Spleen (tissue), 13 donors: ENCODE data around the gene RIMS4. TPM values are rescaled to one million over a fixed set of nuclear protein-coding genes. Genes with fewer than 3 reads are reported as not detected.

Experiments
- DNase-seq: peaks from one replicate; pipeline ENCODE4 v3.0.0-alpha.2; 2020
- H3K27ac ChIP-seq, 8 donors: fragments of 200-600 bp; sonication (generic) in 7 of 8; 1 replicate in 4 of 8; 2 replicates in 4 of 8; pipeline versions ENCODE4 v1.5.0 to v1.8.0; 2016 to 2021; ENCODE audit warnings: inconsistent platforms in 4 of 8, mild to moderate bottlenecking in 4 of 8, moderate library complexity in 1 of 8
- H3K27me3 ChIP-seq, 7 donors: fragments of 200-600 bp; sonication (generic) in 6 of 7; replicated peaks in 1 of 7; 1 replicate in 4 of 7; 2 replicates in 3 of 7; pipeline versions ENCODE4 v1.5.0 to v1.8.0; 2016 to 2021; ENCODE audit warnings: inconsistent platforms in 3 of 7, mild to moderate bottlenecking in 1 of 7
- H3K36me3 ChIP-seq, 6 donors: fragments of 200-600 bp; sonication (generic) in 5 of 6; 1 replicate in 4 of 6; 2 replicates in 2 of 6; pipeline versions ENCODE4 v1.5.0 to v1.8.0; 2016 to 2021; ENCODE audit warnings: inconsistent platforms in 2 of 6
- H3K4me1 ChIP-seq, 6 donors: fragments of 200-600 bp; sonication (generic) in 5 of 6; 1 replicate in 3 of 6; 2 replicates in 3 of 6; pipeline versions ENCODE4 v1.5.0 to v1.8.0; 2016 to 2021; ENCODE audit warnings: inconsistent platforms in 3 of 6
- H3K4me3 ChIP-seq, 8 donors: fragments of 200-600 bp; sonication (generic) in 7 of 8; 1 replicate in 4 of 8; 2 replicates in 4 of 8; pipeline versions ENCODE4 v1.5.0 to v1.8.0; 2016 to 2021; ENCODE audit warnings: inconsistent platforms in 4 of 8, mild to moderate bottlenecking in 4 of 8, moderate library complexity in 2 of 8
- H3K9me3 ChIP-seq, 8 donors: fragments of 200-600 bp; sonication (generic) in 7 of 8; 1 replicate in 4 of 8; 2 replicates in 4 of 8; pipeline versions ENCODE4 v1.5.0 to v1.8.0; 2016 to 2021; ENCODE audit warnings: inconsistent platforms in 4 of 8
- POLR2A ChIP-seq, 3 donors: fragments of 450-650 bp; IDR thresholded peaks; one replicate each; pipeline ENCODE4 v1.5.1; 2017; ENCODE audit warnings: antibody characterized with exemption in 3 of 3, mild to moderate bottlenecking in 1 of 3
- POLR2AphosphoS5 ChIP-seq, 3 donors: sonication (generic); formaldehyde crosslinking; IDR thresholded peaks; one replicate each; pipeline ENCODE4 v1.5.1; 2017; ENCODE audit warnings: antibody characterized with exemption in 3 of 3
- WGBS, 5 donors: extraction: QIAGEN DNeasy Blood & Tissue Kit in 3 of 5; methylation state at CpG; one replicate each; pipeline versions ENCODE4 v1.1.5 to v1.1.7; 2013 to 2018; 5-methylcytosine and 5-hydroxymethylcytosine counted together
- intact Hi-C: fragments of 100-400 bp; cut with DNase I; formaldehyde crosslinking; loops from one replicate; pipeline ENCODE4 v1.15.0; 2023; ENCODE audit warnings: low total_unique reads
- long read RNA-seq, 2 donors: transcript quantifications; one replicate each; lab custom pipeline, GENCODE V29; 2026
- polyA plus RNA-seq, 3 donors: library from polyadenylated mRNA; stranded (reverse); fragments of 200-250 nt; gene quantifications; one replicate each; pipeline ENCODE4 v1.2.1, GENCODE V29; 2013
- total RNA-seq, 7 donors: library from RNA; depleted of rRNA in 3 of 7; stranded (reverse); fragments of >200 nt in 3 of 7; fragmentation: NEBNext Ultra II Directional in 4 of 7; extraction: Animal tissue kit (Norgen Biotek cat#: 25700) in 4 of 7; gene quantifications; one replicate each; pipeline versions ENCODE4 v1.1.0 to v1.2.1, GENCODE V29; 2016 to 2021
- TF ChIP-seq, protein P1 (sequence below), 11 experiments: fragments of 200-600 bp in 7 of 11; fragments of 450-650 bp in 4 of 11; sonication (generic) in 4 of 11; IDR thresholded peaks in 8 of 11; conservative IDR thresholded peaks in 3 of 11; 1 replicate in 7 of 11; 2 replicates in 4 of 11; pipeline versions ENCODE4 v1.4.0 to v1.8.0; 2016 to 2021; ENCODE audit warnings: antibody characterized with exemption in 11 of 11, inconsistent platforms in 4 of 11, mild to moderate bottlenecking in 1 of 11
- donor health status: healthy with polysubstance abuse.
- donor health status: DM: no; HTN: no; CAD: no; lungs with moderate emphysema.
- donor health status: DM: no; HTN: no; CAD: no.
- donor health status: Bipolar disorder and iron deficiency.
- donor health status: healthy.
- donor health status: DM: no; HTN: no; CAD: no.
- donor health status: DM: yes; HTN: yes; CAD: no.

Gene RIMS4
- total RNA-seq (not detected), polyA plus RNA-seq (under 1 TPM in 2 of 3 donors, not detected in 1; under 0.01 to 0.02 TPM)
- long read RNA-seq, donor 1: 0 reads
- long read RNA-seq, donor 2: 0 reads

DNA sequence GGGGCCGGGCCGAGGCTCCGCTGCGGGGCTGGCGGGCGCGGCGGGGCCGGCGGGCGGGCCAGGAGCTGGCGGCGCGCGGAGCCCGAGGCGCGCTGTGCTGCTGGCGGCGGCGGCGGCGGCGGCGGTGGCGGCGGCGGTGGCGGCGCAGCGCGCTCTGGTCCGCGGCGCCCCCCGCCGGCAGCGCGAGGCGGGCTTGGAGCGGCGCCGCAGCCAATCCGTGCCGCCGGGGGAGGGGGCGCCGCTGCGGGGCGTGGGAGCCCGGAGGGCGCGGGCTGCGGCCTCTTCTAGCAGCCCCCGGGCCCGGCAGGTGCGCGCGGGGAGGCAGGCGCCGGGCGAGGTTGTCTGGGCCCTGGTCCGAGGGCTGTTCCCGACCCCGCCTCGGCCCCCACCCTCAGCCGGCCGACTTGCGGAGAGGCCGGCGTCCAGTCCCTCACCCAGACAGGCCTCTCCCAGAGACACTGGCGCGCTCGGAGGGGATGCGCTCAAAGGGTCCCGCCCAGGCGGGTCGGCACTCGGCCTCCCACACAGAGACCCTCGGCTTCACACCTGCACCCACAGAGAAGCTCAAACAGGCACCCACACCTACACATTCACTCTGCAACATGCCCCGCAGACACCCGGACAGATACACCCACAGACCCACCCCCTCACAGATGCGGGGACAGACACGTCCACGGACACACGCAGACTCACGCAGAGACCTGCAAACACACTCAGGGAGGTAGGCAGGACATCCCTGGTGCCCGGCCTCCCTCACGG lies at the start of gene RIMS4:
Gene RIMS4 (minus strand): TSS at position 156 of the 759 bp plus-strand sequence. CDS start 275 bp downstream, outside the sequence.
- Histone ChIP-seq H3K4me3 (peak within 1 kb of the TSS in 1 of 8 donors; percentile 47), H3K36me3 (no peaks in the 10 kb centered on the region), H3K27ac (no peak within 1 kb of the TSS), H3K9me3 (peaks cover 0 to 12% (median 3%) of the 10 kb centered on the region in 8 donors), H3K4me1 (peaks cover 0 to 13% (median 7%) of the 10 kb centered on the region in 6 donors), H3K27me3 (peaks cover 10 to 78% (median 49%) of the 10 kb centered on the region in 7 donors)
- intact Hi-C loops: no loop called here
- TF ChIP-seq POLR2A (IDR thresholded peaks at IDR 0.05) (no peak), POLR2AphosphoS5 (IDR thresholded peaks at IDR 0.05) (no peak)
- TF ChIP-seq, protein P1, sequence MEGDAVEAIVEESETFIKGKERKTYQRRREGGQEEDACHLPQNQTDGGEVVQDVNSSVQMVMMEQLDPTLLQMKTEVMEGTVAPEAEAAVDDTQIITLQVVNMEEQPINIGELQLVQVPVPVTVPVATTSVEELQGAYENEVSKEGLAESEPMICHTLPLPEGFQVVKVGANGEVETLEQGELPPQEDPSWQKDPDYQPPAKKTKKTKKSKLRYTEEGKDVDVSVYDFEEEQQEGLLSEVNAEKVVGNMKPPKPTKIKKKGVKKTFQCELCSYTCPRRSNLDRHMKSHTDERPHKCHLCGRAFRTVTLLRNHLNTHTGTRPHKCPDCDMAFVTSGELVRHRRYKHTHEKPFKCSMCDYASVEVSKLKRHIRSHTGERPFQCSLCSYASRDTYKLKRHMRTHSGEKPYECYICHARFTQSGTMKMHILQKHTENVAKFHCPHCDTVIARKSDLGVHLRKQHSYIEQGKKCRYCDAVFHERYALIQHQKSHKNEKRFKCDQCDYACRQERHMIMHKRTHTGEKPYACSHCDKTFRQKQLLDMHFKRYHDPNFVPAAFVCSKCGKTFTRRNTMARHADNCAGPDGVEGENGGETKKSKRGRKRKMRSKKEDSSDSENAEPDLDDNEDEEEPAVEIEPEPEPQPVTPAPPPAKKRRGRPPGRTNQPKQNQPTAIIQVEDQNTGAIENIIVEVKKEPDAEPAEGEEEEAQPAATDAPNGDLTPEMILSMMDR (IDR thresholded peaks at IDR 0.05 in 8 of 11, conservative IDR thresholded peaks at IDR 0.05 in 3 of 11): no peak
- no peak for DNase-seq
- 5 to 21% (median 10%) methylated on average over 23 to 89 of the region's 89 CpGs for WGBS, 5 donors

DNA sequence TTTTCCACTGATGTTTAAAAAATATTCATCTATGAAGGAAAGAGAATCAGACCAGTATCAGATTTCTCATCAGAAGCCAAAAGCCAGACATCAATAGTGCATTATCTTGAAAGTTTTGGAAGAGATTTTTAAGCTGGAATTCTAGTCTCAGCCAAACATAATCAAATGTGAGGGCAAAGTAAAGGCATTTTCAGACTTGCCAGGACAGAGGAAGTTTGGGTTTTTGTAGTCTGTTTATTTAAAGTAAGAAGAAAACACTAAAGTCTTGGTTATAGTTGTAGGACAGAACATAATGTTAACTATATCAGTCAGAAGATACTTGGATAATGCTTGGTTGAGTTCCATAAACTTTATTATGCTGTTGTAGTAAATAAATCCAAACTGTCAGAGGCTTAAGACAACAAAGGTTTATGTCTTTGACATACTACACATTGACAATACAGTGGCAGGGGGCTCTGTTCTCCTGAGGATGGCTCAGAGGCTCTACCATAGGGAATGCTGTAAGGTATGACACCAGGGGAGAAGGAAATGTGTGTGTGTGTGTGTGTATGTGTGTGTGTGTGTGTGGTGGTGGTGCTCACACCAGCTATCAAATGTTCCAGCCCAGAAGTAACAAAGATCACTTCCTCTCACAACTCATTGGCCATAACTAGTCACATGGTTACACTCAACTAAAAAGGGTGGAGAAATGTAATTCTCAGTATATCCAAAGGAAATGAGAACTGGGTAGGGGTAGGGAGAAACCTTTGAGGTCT lies 48.4 kb upstream of the RIMS4 start:
- no peak for DNase-seq

DNA sequence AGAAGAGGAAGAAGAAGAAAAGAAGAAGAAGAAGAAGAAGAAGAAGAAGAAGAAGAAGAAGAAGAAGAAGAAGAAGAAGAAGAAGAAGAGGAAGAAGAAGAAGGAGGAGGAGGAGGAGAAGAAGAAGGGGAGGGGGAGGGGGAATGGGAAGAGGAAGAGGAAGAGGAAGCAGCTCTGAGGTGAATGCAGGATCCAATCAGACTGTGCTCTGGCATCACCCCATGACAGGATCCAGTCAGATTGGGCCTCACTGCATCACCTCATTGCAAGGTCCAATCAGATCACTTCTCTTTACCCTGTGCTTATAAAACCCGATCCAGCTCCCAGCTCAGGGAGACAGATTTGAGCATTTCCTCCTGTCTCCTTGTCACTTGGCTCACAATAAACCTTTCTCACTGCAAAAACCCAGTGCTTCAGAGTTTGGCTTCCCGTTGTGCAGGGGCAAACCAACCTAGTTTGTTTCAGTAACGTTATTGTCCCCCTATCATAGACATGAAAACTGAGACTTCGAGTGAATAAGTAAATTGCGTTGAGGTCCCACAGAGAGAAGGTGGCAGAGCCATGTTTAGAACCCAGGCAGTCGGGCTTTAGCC lies 46.6 kb upstream of the RIMS4 start:
- TF ChIP-seq POLR2A (IDR thresholded peaks at IDR 0.05) (no peak), POLR2AphosphoS5 (IDR thresholded peaks at IDR 0.05) (no peak)
- TF ChIP-seq, protein P1 (IDR thresholded peaks at IDR 0.05 in 8 of 11, conservative IDR thresholded peaks at IDR 0.05 in 3 of 11): no peak
- Histone ChIP-seq H3K4me3 (no peak overlapping the region), H3K4me1 (no peaks in the 10 kb centered on the region), H3K9me3 (no peaks in the 10 kb centered on the region), H3K27me3 (peaks cover 0 to 2% (median 0%) of the 10 kb centered on the region in 7 donors), H3K27ac (no peak overlapping the region), H3K36me3 (no peaks in the 10 kb centered on the region)
- no peak for DNase-seq
- intact Hi-C loops: no loop called here
- WGBS, 5 donors: 84 to 90% (median 90%) methylated on average over 6 of the region's 6 CpGs

More for the DNA sequence above, 48.4 kb upstream of the RIMS4 start:
- no peak overlapping the region for H3K27ac ChIP-seq
- intact Hi-C loops: no loop called here
- H3K9me3 ChIP-seq: no peaks in the 10 kb centered on the region
- H3K4me1 ChIP-seq: no peaks in the 10 kb centered on the region
- peaks cover 0 to 3% (median 0%) of the 10 kb centered on the region in 7 donors for H3K27me3 ChIP-seq
- no peaks in the 10 kb centered on the region for H3K36me3 ChIP-seq
- H3K4me3 ChIP-seq: no peak overlapping the region
- TF ChIP-seq POLR2A (IDR thresholded peaks at IDR 0.05): no peak
- TF ChIP-seq, protein P1 (IDR thresholded peaks at IDR 0.05 in 8 of 11, conservative IDR thresholded peaks at IDR 0.05 in 3 of 11): no peak
- TF ChIP-seq POLR2AphosphoS5 (IDR thresholded peaks at IDR 0.05): no peak
